ENCODE results near the gene ZMAT2.
"Not testable (repeated sequence)": the region's sequence is repeated elsewhere in the genome, so short reads cannot be mapped to it uniquely, and the experiment has no call there.

Gene ZMAT2

DNA sequence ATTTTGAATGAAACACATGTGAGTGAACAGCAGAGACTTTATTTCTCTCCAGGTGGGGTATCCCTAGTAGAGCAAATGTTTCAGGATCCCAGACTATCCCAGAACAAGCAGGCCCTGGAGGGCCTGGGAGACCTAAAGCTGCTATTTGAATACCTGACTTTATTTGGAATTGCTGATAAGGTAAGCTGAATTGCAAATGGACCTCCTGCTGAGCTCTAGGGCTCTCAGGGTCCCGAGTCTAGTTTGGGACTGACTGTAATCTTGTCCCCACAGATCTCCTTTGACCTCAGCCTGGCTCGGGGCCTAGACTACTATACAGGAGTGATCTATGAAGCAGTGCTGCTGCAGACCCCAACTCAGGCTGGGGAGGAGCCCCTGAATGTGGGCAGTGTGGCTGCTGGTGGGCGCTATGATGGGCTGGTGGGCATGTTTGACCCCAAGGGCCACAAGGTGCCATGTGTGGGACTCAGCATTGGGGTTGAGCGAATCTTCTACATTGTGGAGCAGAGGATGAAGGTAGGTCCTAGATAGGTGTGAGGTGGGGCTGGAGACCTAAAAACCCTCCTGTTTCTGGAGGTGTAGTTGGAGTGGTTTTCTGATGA is 3.3 kb upstream of the ZMAT2 start:
- Mint-ChIP-seq H3K27me3 (ENCODE audit: low read depth, poor library complexity) (no peaks in the 10 kb centered on the region), H3K27ac (no peak overlapping the region), H3K9me3 (no peaks in the 10 kb centered on the region), H3K4me3 (no peak overlapping the region), H3K36me3 (ENCODE audit: low read depth) (peaks cover 61% of the 10 kb centered on the region), H3K4me1 (peaks cover 36% of the 10 kb centered on the region)
- no peak for DNase-seq
- TF ChIP-seq, protein P1, sequence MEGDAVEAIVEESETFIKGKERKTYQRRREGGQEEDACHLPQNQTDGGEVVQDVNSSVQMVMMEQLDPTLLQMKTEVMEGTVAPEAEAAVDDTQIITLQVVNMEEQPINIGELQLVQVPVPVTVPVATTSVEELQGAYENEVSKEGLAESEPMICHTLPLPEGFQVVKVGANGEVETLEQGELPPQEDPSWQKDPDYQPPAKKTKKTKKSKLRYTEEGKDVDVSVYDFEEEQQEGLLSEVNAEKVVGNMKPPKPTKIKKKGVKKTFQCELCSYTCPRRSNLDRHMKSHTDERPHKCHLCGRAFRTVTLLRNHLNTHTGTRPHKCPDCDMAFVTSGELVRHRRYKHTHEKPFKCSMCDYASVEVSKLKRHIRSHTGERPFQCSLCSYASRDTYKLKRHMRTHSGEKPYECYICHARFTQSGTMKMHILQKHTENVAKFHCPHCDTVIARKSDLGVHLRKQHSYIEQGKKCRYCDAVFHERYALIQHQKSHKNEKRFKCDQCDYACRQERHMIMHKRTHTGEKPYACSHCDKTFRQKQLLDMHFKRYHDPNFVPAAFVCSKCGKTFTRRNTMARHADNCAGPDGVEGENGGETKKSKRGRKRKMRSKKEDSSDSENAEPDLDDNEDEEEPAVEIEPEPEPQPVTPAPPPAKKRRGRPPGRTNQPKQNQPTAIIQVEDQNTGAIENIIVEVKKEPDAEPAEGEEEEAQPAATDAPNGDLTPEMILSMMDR (IDR thresholded peaks at IDR 0.05): no peak

DNA sequence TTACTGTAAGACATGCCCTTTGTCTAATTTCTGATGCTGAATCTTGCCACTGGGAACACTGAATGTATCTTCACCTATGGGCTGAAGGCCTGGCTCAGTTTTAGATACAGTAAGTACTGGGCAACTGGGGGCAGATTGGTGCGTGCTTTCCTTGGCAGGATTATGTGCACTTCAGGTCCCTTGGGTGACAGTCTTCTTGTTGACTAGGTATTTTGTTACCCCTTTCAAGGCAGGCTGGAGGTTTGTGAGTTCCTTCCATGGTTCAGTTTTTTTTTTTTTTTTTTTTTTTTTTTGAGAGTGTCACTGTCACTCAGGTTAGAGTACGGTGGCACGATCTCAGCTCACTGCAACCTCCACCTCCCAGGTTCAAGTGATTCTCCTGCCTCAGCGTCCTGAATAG is 7.6 kb downstream of the ZMAT2 start:
- peaks cover 25% of the 10 kb centered on the region for H3K27me3 Mint-ChIP-seq (ENCODE audit: low read depth, poor library complexity)
- H3K27ac Mint-ChIP-seq: no peak overlapping the region
- DNase-seq: no peak
- TF ChIP-seq, protein P1 (IDR thresholded peaks at IDR 0.05): no peak
- H3K4me3 Mint-ChIP-seq: no peak overlapping the region
- peaks cover 17% of the 10 kb centered on the region for H3K4me1 Mint-ChIP-seq
- H3K9me3 Mint-ChIP-seq: no peaks in the 10 kb centered on the region
- peaks cover 44% of the 10 kb centered on the region for H3K36me3 Mint-ChIP-seq (ENCODE audit: low read depth)

DNA sequence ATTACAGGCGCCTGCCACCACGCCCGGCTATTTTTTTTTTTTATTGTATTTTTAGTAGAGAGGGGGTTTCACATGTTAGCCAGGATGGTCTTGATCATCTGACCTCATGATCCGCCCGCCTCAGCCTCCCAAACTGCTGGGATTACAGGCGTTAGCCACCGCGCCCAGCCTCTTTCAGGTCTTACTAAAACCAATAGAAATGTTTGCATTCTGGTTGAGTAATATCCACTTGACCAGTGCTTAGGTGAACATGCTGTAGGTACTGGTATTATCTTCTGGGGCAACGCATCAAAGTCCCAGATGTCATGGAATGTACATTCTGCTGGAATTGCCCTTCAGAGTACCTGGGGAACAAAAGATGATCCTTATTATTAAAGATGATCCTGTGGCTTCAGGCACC is 8.5 kb downstream of the ZMAT2 start:
- not testable (repeated sequence) for H3K9me3 Mint-ChIP-seq
- peaks cover 33% of the 10 kb centered on the region for H3K27me3 Mint-ChIP-seq (ENCODE audit: low read depth, poor library complexity)

DNA sequence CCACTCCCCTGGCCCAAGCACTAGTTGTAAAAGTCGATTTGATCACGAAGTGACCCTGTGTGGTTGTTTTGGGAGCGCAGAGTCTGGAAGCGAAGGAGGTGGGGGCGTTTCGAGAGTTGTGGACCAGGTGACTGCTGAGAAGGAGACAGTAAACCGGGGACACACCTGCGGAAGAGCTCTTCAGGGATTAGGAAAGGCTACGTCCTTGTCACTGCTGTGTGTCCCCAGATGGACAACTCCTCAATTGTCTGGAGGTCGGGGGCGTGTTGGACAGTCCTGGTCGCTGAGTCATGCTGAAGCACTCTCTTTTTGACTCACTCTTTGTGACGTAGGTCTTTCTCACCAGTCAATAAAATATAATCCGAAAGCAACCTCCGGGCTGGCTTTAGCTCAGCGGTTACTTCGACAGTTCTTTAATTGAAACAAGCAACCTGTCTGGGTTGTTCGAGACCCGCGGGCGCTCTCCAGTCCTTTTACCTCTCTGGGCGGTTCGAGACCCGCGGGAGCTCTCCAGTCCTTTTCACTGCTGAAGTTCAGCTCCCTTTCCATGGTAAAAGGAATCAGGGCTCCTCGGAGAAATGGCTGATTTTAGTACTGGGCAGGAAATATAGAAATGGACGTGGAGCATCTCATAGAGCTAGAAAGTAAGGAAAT is 10.8 kb downstream of the ZMAT2 start:
- H3K9me3 Mint-ChIP-seq: no peaks in the 10 kb centered on the region
- TF ChIP-seq, protein P1 (IDR thresholded peaks at IDR 0.05): no peak
- DNase-seq: peak; percentile 68
- peaks cover 17% of the 10 kb centered on the region for H3K4me1 Mint-ChIP-seq
- no peak overlapping the region for H3K27ac Mint-ChIP-seq
- H3K27me3 Mint-ChIP-seq (ENCODE audit: low read depth, poor library complexity): peaks cover 37% of the 10 kb centered on the region
- H3K36me3 Mint-ChIP-seq (ENCODE audit: low read depth): peaks cover 16% of the 10 kb centered on the region
- peak overlapping the region; percentile 87 for H3K4me3 Mint-ChIP-seq

More for the DNA sequence above, 8.5 kb downstream of the ZMAT2 start:
- Mint-ChIP-seq H3K4me1 (peaks cover 17% of the 10 kb centered on the region), H3K36me3 (ENCODE audit: low read depth) (peaks cover 38% of the 10 kb centered on the region)
- not testable (repeated sequence) for H3K4me3 Mint-ChIP-seq, H3K27ac Mint-ChIP-seq, DNase-seq

DNA sequence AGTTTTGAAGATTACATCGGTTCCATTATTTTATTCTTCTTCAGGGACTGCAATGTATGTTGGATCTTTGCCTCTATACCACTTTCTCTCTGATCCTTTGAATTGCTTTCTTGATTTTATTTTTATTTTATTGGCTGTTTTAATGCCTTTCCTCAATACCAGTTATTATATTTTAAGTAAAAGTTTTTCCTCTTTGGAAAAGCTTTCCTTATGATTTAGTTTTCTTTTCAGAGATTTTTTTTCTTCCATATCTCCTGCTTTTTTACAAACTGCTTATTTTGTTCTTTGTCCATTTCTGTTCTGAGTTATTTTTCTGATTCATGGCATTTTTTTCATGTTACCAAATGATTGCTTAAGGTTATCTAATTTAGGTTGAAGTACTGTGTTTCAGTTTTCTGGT is 11.5 kb downstream of the ZMAT2 start:
- peaks cover 9% of the 10 kb centered on the region for H3K36me3 Mint-ChIP-seq (ENCODE audit: low read depth)
- DNase-seq: no peak
- peak overlapping the region; percentile 87 for H3K4me3 Mint-ChIP-seq
- no peaks in the 10 kb centered on the region for H3K9me3 Mint-ChIP-seq
- H3K4me1 Mint-ChIP-seq: peaks cover 17% of the 10 kb centered on the region
- H3K27me3 Mint-ChIP-seq (ENCODE audit: low read depth, poor library complexity): peaks cover 39% of the 10 kb centered on the region
- TF ChIP-seq, protein P1 (IDR thresholded peaks at IDR 0.05): no peak
- no peak overlapping the region for H3K27ac Mint-ChIP-seq

DNA sequence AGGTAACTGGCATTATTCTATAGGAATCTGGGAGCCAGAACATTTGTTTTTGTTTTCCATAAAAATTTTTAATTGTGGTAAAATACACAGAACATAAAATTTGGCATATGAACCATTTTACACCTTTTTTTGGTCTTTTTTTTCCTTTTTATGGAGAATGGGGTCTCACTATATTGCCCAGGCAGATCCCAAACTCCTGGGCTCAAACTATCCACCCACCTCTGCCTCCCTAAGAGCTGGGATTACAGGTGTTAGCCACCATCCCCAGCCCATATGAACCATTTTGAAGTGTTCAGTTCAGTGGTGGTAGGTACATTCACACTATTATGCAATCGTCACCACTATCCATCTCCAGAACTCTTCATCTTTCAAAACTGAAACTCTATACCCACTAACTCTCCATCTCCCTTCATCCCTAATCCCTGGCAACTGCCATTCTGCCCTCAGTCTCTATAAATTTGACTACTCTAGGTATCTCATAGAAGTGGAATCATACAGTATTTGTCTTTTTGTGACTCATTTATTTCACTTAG is 13.4 kb downstream of the ZMAT2 start:
- H3K27ac Mint-ChIP-seq: no peak overlapping the region
- H3K36me3 Mint-ChIP-seq (ENCODE audit: low read depth): no peaks in the 10 kb centered on the region
- peaks cover 17% of the 10 kb centered on the region for H3K4me1 Mint-ChIP-seq
- TF ChIP-seq, protein P1 (IDR thresholded peaks at IDR 0.05): no peak
- H3K27me3 Mint-ChIP-seq (ENCODE audit: low read depth, poor library complexity): peaks cover 41% of the 10 kb centered on the region
- H3K9me3 Mint-ChIP-seq: no peaks in the 10 kb centered on the region
- no peak for DNase-seq
- no peak overlapping the region for H3K4me3 Mint-ChIP-seq

DNA sequence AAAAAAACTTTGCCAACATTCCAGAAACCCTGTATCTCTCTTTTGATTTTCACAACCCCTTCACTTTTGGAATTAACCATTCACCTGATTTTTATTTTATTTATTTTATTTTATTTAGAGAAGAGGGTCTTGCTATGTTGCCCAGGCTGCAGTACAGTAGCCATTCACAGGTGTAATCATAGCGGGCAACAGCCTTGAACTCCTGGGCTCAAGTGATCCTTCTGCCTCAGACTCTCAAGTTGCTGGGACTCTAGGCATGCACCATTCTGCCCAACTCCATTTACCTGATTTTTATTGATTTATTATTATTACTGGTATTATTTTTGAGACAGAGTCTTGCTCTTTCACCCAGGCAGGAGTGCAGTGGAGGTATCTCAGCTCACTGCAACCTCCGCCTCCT is 16.0 kb downstream of the ZMAT2 start:
- not testable (repeated sequence) for H3K4me1 Mint-ChIP-seq; H3K4me3 Mint-ChIP-seq; H3K36me3 Mint-ChIP-seq (ENCODE audit: low read depth); DNase-seq; H3K9me3 Mint-ChIP-seq; H3K27ac Mint-ChIP-seq
- H3K27me3 Mint-ChIP-seq (ENCODE audit: low read depth, poor library complexity): peaks cover 34% of the 10 kb centered on the region

Data from nephron progenitor cell (in vitro differentiated cells).